Loucy (cell line): Measurements from ENCODE around the gene SCPEP1.

Experiments
- H2AFZ ChIP-seq: fragments of 200-600 bp; sonication (generic); 2 replicates; pipeline ENCODE4 v1.6.0; 2016; ENCODE audit warnings: antibody characterized with exemption, mild to moderate bottlenecking, low read length, moderate library complexity
- H3F3A ChIP-seq: fragments of 200-600 bp; 2 replicates; pipeline ENCODE4 v1.6.0; 2016; ENCODE audit warnings: antibody characterized with exemption, low read depth, mild to moderate bottlenecking
- H3K27me3 ChIP-seq: fragments of 200-600 bp; sonication (generic); 2 replicates; pipeline ENCODE4 v1.6.1; 2014; ENCODE audit warnings: low read length, mild to moderate bottlenecking; ENCODE audit not compliant: insufficient read depth, poor library complexity, severe bottlenecking
- H3K36me3 ChIP-seq: fragments of 200-600 bp; sonication (generic); 2 replicates; pipeline ENCODE4 v1.6.1; 2016; ENCODE audit warnings: low read length; ENCODE audit not compliant: insufficient read depth
- H3K4me1 ChIP-seq: fragments of 200-600 bp; sonication (generic); 2 replicates; pipeline ENCODE4 v1.5.1; 2014; ENCODE audit warnings: low read length, mild to moderate bottlenecking; ENCODE audit not compliant: insufficient read depth, poor library complexity, severe bottlenecking
- H3K4me2 ChIP-seq: fragments of 200-600 bp; sonication (generic); 2 replicates; pipeline ENCODE4 v1.6.0; 2014; ENCODE audit warnings: antibody characterized with exemption, low read length, low read depth, mild to moderate bottlenecking; ENCODE audit not compliant: poor library complexity, severe bottlenecking
- H3K4me3 ChIP-seq: fragments of 200-600 bp; sonication (generic); 2 replicates; pipeline ENCODE4 v1.5.1; 2014; ENCODE audit warnings: low read length, mild to moderate bottlenecking, mixed read lengths; ENCODE audit not compliant: poor library complexity, severe bottlenecking
- H3K79me2 ChIP-seq: fragments of 200-600 bp; sonication (generic); 2 replicates; pipeline ENCODE4 v1.6.1; 2014; ENCODE audit warnings: low read length; ENCODE audit not compliant: insufficient read depth
- H3K9ac ChIP-seq: fragments of 200-600 bp; sonication (generic); 2 replicates; pipeline ENCODE4 v1.6.0; 2014; ENCODE audit warnings: mild to moderate bottlenecking, low read depth, low read length, moderate library complexity; ENCODE audit not compliant: poor library complexity, severe bottlenecking
- H3K9me2 ChIP-seq: fragments of 200-600 bp; sonication (generic); replicated peaks from 2 replicates; pipeline ENCODE4 v1.6.1; 2016; ENCODE audit warnings: low read depth, low read length, mixed read lengths
- H3K9me3 ChIP-seq: fragments of 200-600 bp; sonication (generic); 2 replicates; pipeline ENCODE4 v1.6.1; 2014; ENCODE audit warnings: mild to moderate bottlenecking, antibody characterized with exemption, low read length, low read depth; ENCODE audit not compliant: insufficient read depth
- H4K20me1 ChIP-seq: fragments of 200-600 bp; sonication (generic); 2 replicates; pipeline ENCODE4 v1.6.0; 2014; ENCODE audit warnings: antibody characterized with exemption, low read length, mild to moderate bottlenecking; ENCODE audit not compliant: insufficient read depth, poor library complexity, severe bottlenecking
- CTCF ChIP-seq: fragments of 200-600 bp; sonication (generic); conservative IDR thresholded peaks from 2 replicates; pipeline ENCODE4 v1.5.1; 2014; ENCODE audit warnings: mild to moderate bottlenecking, antibody characterized with exemption, low read length
- EZH2phosphoT487 ChIP-seq: fragments of 200-600 bp; IDR thresholded peaks from 2 replicates; pipeline ENCODE4 v1.6.1; 2018; ENCODE audit warnings: antibody characterized with exemption, mild to moderate bottlenecking, moderate library complexity, borderline replicate concordance

Gene SCPEP1

GRCh38 chr17:56982312-56982711, 4.4 kb downstream of the SCPEP1 start:
- no peaks in the 10 kb centered on the region for H3K9me3 ChIP-seq
- H2AFZ ChIP-seq: no peak overlapping the region
- H3K4me1 ChIP-seq: peaks cover 14% of the 10 kb centered on the region
- no peaks in the 10 kb centered on the region for H3K79me2 ChIP-seq
- TF ChIP-seq EZH2phosphoT487: no peak
- no peak for TF ChIP-seq CTCF
- H4K20me1 ChIP-seq: no peaks in the 10 kb centered on the region
- no peak overlapping the region for H3K9ac ChIP-seq
- H3K36me3 ChIP-seq: no peaks in the 10 kb centered on the region
- H3K4me2 ChIP-seq: no peak overlapping the region
- H3K27me3 ChIP-seq: no peaks in the 10 kb centered on the region
- H3K4me3 ChIP-seq: no peak overlapping the region
- H3K9me2 ChIP-seq: no peaks in the 10 kb centered on the region
- no peaks in the 10 kb centered on the region for H3F3A ChIP-seq

GRCh38 chr17:56983366-56983765, 5.4 kb downstream of the SCPEP1 start:
- Histone ChIP-seq H3K9ac (no peak overlapping the region), H2AFZ (no peak overlapping the region), H3K4me1 (peaks cover 12% of the 10 kb centered on the region), H3K27me3 (no peaks in the 10 kb centered on the region), H3K9me3 (no peaks in the 10 kb centered on the region), H3K4me3 (no peak overlapping the region), H4K20me1 (no peaks in the 10 kb centered on the region), H3K79me2 (no peaks in the 10 kb centered on the region), H3K36me3 (no peaks in the 10 kb centered on the region), H3K4me2 (no peak overlapping the region), H3F3A (no peaks in the 10 kb centered on the region), H3K9me2 (no peaks in the 10 kb centered on the region)
- no peak for TF ChIP-seq EZH2phosphoT487
- no peak for TF ChIP-seq CTCF

- H3K79me2 ChIP-seq: no peaks in the 10 kb centered on the region
- no peaks in the 10 kb centered on the region for H4K20me1 ChIP-seq
- H3K27me3 ChIP-seq: no peaks in the 10 kb centered on the region
- H3K36me3 ChIP-seq: no peaks in the 10 kb centered on the region
- no peak for TF ChIP-seq EZH2phosphoT487
- H3K9ac ChIP-seq: no peak overlapping the region
- H2AFZ ChIP-seq: no peak overlapping the region
- no peak overlapping the region for H3K4me2 ChIP-seq
- H3K4me3 ChIP-seq: no peak overlapping the region
- H3K9me3 ChIP-seq: no peaks in the 10 kb centered on the region
- no peaks in the 10 kb centered on the region for H3K4me1 ChIP-seq
- H3F3A ChIP-seq: no peaks in the 10 kb centered on the region
- no peaks in the 10 kb centered on the region for H3K9me2 ChIP-seq
Observed at GRCh38 chr17:56985371-56986162, 7.6 kb downstream of the SCPEP1 start.
